Trophoblast cell (in vitro differentiated cells and primary cell): ENCODE results near the gene DUOXA1.

Source experiments
- DNase-seq, 2 donors: peaks; one replicate each; pipeline ENCODE4 v3.0.0-alpha.2; 2016
- H2AFZ ChIP-seq: 2 replicates; pipeline ENCODE4 v1.6.1; 2013; ENCODE audit warnings: low read length, moderate library complexity, mild to moderate bottlenecking; ENCODE audit not compliant: insufficient read depth, poor library complexity
- H2AK5ac ChIP-seq: 2 replicates; pipeline ENCODE4 v1.6.1; 2013; ENCODE audit warnings: mild to moderate bottlenecking, low read length
- H2BK120ac ChIP-seq: 2 replicates; pipeline ENCODE4 v1.6.1; 2013; ENCODE audit warnings: low read length, mild to moderate bottlenecking, moderate library complexity; ENCODE audit not compliant: insufficient read depth, poor library complexity
- H2BK12ac ChIP-seq: 2 replicates; pipeline ENCODE4 v1.6.1; 2013; ENCODE audit warnings: mild to moderate bottlenecking, low read length, moderate library complexity
- H2BK5ac ChIP-seq: 2 replicates; pipeline ENCODE4 v1.6.1; 2013; ENCODE audit warnings: low read length, low read depth, moderate library complexity, mild to moderate bottlenecking; ENCODE audit not compliant: poor library complexity
- H3K14ac ChIP-seq: 2 replicates; pipeline ENCODE4 v1.6.1; 2013; ENCODE audit warnings: mild to moderate bottlenecking, low read length
- H3K18ac ChIP-seq: 2 replicates; pipeline ENCODE4 v1.6.1; 2013; ENCODE audit warnings: mild to moderate bottlenecking, low read length
- H3K23ac ChIP-seq: 2 replicates; pipeline ENCODE4 v1.6.1; 2013; ENCODE audit warnings: low read length
- H3K27ac ChIP-seq: 2 replicates; pipeline ENCODE4 v1.5.1; 2013; ENCODE audit warnings: low read depth, mild to moderate bottlenecking, inconsistent platforms, low read length, moderate library complexity
- H3K27me3 ChIP-seq: 2 replicates; pipeline ENCODE4 v1.6.1; 2013; ENCODE audit warnings: inconsistent platforms, mild to moderate bottlenecking, low read length, moderate library complexity; ENCODE audit not compliant: insufficient read depth
- H3K36me3 ChIP-seq, 2 experiments: 1 replicate in 1 of 2; 2 replicates in 1 of 2; pipeline ENCODE4 v1.6.1; 2013; ENCODE audit warnings: low read length in 2 of 2, mild to moderate bottlenecking in 2 of 2, moderate library complexity in 1 of 2; ENCODE audit not compliant: insufficient read depth in 2 of 2, control insufficient read depth in 1 of 2
- H3K4ac ChIP-seq: 2 replicates; pipeline ENCODE4 v1.6.1; 2013; ENCODE audit warnings: low read depth, mild to moderate bottlenecking, low read length, moderate library complexity
- H3K4me1 ChIP-seq, 2 experiments: 1 replicate in 1 of 2; 2 replicates in 1 of 2; pipeline ENCODE4 v1.6.1; 2013; ENCODE audit warnings: low read length in 2 of 2, mild to moderate bottlenecking in 2 of 2, moderate library complexity in 1 of 2; ENCODE audit not compliant: insufficient read depth in 2 of 2, control insufficient read depth in 1 of 2
- H3K4me2 ChIP-seq: 2 replicates; pipeline ENCODE4 v1.6.1; 2013; ENCODE audit warnings: inconsistent platforms, mild to moderate bottlenecking, low read length, moderate library complexity
- H3K4me3 ChIP-seq: 2 replicates; pipeline ENCODE4 v1.5.1; 2013; ENCODE audit warnings: mild to moderate bottlenecking, low read depth, low read length, inconsistent platforms
- H3K79me1 ChIP-seq: one replicate; pipeline ENCODE4 v1.6.1; 2013; ENCODE audit warnings: low read length
- H3K79me2 ChIP-seq: 2 replicates; pipeline ENCODE4 v1.6.1; 2013; ENCODE audit warnings: low read length, mild to moderate bottlenecking; ENCODE audit not compliant: control insufficient read depth, insufficient read depth, poor library complexity
- H3K9ac ChIP-seq: 2 replicates; pipeline ENCODE4 v1.6.1; 2013; ENCODE audit warnings: mild to moderate bottlenecking, low read length
- H3K9me3 ChIP-seq: 2 replicates; pipeline ENCODE4 v1.6.1; 2013; ENCODE audit warnings: low read depth, mild to moderate bottlenecking, control low read depth, inconsistent platforms, low read length; ENCODE audit not compliant: insufficient read depth
- H4K12ac ChIP-seq: 2 replicates; pipeline ENCODE4 v1.6.1; 2013; ENCODE audit warnings: low read depth, mild to moderate bottlenecking, low read length, moderate library complexity
- H4K8ac ChIP-seq: 2 replicates; pipeline ENCODE4 v1.6.1; 2013; ENCODE audit warnings: low read depth, mild to moderate bottlenecking, low read length, moderate library complexity
- H4K91ac ChIP-seq: one replicate; pipeline ENCODE4 v1.6.1; 2013; ENCODE audit warnings: low read depth, mild to moderate bottlenecking, low read length, moderate library complexity
- WGBS: extraction: QIAGEN DNeasy Blood & Tissue Kit; methylation state at CpG from one replicate; pipeline ENCODE4 v1.1.7; 2013; ENCODE audit warnings: missing lambda C conversion rate; ENCODE audit not compliant: insufficient read length, insufficient coverage; ENCODE audit errors: extremely low coverage; 5-methylcytosine and 5-hydroxymethylcytosine counted together

The DUOXA1 gene

GRCh38 chr15:45156744-45157455, 27.2 kb upstream of the DUOXA1 start:
- no peak for DNase-seq
- no peak overlapping the region for H2BK5ac ChIP-seq
- no peak overlapping the region for H3K18ac ChIP-seq
- no peaks in the 10 kb centered on the region for H3K79me2 ChIP-seq
- no peak overlapping the region for H3K4me3 ChIP-seq
- no peak overlapping the region for H2BK120ac ChIP-seq
- no peak overlapping the region for H3K23ac ChIP-seq
- no peaks in the 10 kb centered on the region for H3K36me3 ChIP-seq
- no peak overlapping the region for H2AK5ac ChIP-seq
- no peak overlapping the region for H3K4me2 ChIP-seq
- peaks cover 2% of the 10 kb centered on the region for H3K9me3 ChIP-seq
- H2AFZ ChIP-seq: no peak overlapping the region
- H4K12ac ChIP-seq: no peak overlapping the region
- no peak overlapping the region for H2BK12ac ChIP-seq
- H4K91ac ChIP-seq: no peak overlapping the region
- no peak overlapping the region for H3K27ac ChIP-seq
- no peaks in the 10 kb centered on the region for H3K27me3 ChIP-seq
- H4K8ac ChIP-seq: no peak overlapping the region
- no peak overlapping the region for H3K9ac ChIP-seq
- WGBS: no CpG with 5 or more reads among the region's 7 CpGs
- H3K4me1 ChIP-seq: peaks cover 0 to 6% of the 10 kb centered on the region in 2 experiments
- no peak overlapping the region for H3K4ac ChIP-seq
- H3K79me1 ChIP-seq: no peaks in the 10 kb centered on the region
- no peak overlapping the region for H3K14ac ChIP-seq

GRCh38 chr15:45155739-45156138, 26.1 kb upstream of the DUOXA1 start:
- no peak overlapping the region for H2BK120ac ChIP-seq
- H3K23ac ChIP-seq: no peak overlapping the region
- H3K27ac ChIP-seq: no peak overlapping the region
- H3K4me1 ChIP-seq: peaks cover 0 to 6% of the 10 kb centered on the region in 2 experiments
- no peak overlapping the region for H3K9ac ChIP-seq
- H4K8ac ChIP-seq: no peak overlapping the region
- H4K12ac ChIP-seq: no peak overlapping the region
- peaks cover under 1% of the 10 kb centered on the region for H3K9me3 ChIP-seq
- no peaks in the 10 kb centered on the region for H3K79me2 ChIP-seq
- no peak overlapping the region for H3K4me3 ChIP-seq
- H3K18ac ChIP-seq: no peak overlapping the region
- H3K36me3 ChIP-seq: no peaks in the 10 kb centered on the region
- no peaks in the 10 kb centered on the region for H3K79me1 ChIP-seq
- WGBS: no CpG with 5 or more reads among the region's 8 CpGs
- H3K4ac ChIP-seq: no peak overlapping the region
- no peaks in the 10 kb centered on the region for H3K27me3 ChIP-seq
- no peak overlapping the region for H3K14ac ChIP-seq
- no peak overlapping the region for H3K4me2 ChIP-seq
- H2BK5ac ChIP-seq: no peak overlapping the region
- H4K91ac ChIP-seq: no peak overlapping the region
- H2AFZ ChIP-seq: no peak overlapping the region
- no peak overlapping the region for H2BK12ac ChIP-seq
- DNase-seq: no peak
- H2AK5ac ChIP-seq: no peak overlapping the region

GRCh38 chr15:45151998-45152828, 22.5 kb upstream of the DUOXA1 start:
- H2BK12ac ChIP-seq: no peak overlapping the region
- H2BK120ac ChIP-seq: no peak overlapping the region
- no peaks in the 10 kb centered on the region for H3K27me3 ChIP-seq
- peaks cover 7 to 8% of the 10 kb centered on the region in 2 experiments for H3K4me1 ChIP-seq
- H3K4me3 ChIP-seq: no peak overlapping the region
- H4K91ac ChIP-seq: no peak overlapping the region
- no peak overlapping the region for H4K12ac ChIP-seq
- WGBS: no CpG with 5 or more reads among the region's 36 CpGs
- H2BK5ac ChIP-seq: no peak overlapping the region
- no peaks in the 10 kb centered on the region for H3K79me2 ChIP-seq
- no peaks in the 10 kb centered on the region for H3K9me3 ChIP-seq
- no peak overlapping the region for H3K27ac ChIP-seq
- DNase-seq: no peak
- H3K4me2 ChIP-seq: no peak overlapping the region
- H2AFZ ChIP-seq: no peak overlapping the region
- no peak overlapping the region for H3K23ac ChIP-seq
- no peak overlapping the region for H3K4ac ChIP-seq
- H3K36me3 ChIP-seq: no peaks in the 10 kb centered on the region
- no peak overlapping the region for H4K8ac ChIP-seq
- H3K9ac ChIP-seq: no peak overlapping the region
- H3K79me1 ChIP-seq: no peaks in the 10 kb centered on the region
- H3K14ac ChIP-seq: no peak overlapping the region
- no peak overlapping the region for H2AK5ac ChIP-seq
- H3K18ac ChIP-seq: no peak overlapping the region

GRCh38 chr15:45150997-45151396, 21.3 kb upstream of the DUOXA1 start:
- Histone ChIP-seq H3K18ac (no peak overlapping the region), H4K91ac (no peak overlapping the region), H2BK12ac (no peak overlapping the region), H2AFZ (no peak overlapping the region), H2BK120ac (no peak overlapping the region), H3K9ac (no peak overlapping the region), H3K4ac (no peak overlapping the region), H3K9me3 (no peaks in the 10 kb centered on the region), H3K36me3 (no peaks in the 10 kb centered on the region), H3K23ac (no peak overlapping the region), H2AK5ac (no peak overlapping the region), H3K27me3 (no peaks in the 10 kb centered on the region), H3K4me1 (peaks cover 7 to 15% of the 10 kb centered on the region in 2 experiments), H3K79me2 (no peaks in the 10 kb centered on the region), H3K4me3 (no peak overlapping the region), H2BK5ac (no peak overlapping the region), H3K4me2 (no peak overlapping the region), H4K12ac (no peak overlapping the region), H3K79me1 (no peaks in the 10 kb centered on the region), H3K27ac (no peak overlapping the region), H3K14ac (no peak overlapping the region), H4K8ac (no peak overlapping the region)
- DNase-seq: no peak
- no CpG with 5 or more reads among the region's 6 CpGs for WGBS
